CD4-positive, alpha-beta T cell treated with Interleukin-4 for 1 hour (primary cell): Measurements from ENCODE around the gene GALR2.

ENCODE experiments used
- DNase-seq, 2 donors: peaks; one replicate each; pipeline ENCODE4 v3.0.0-alpha.2; 2020 to 2022

GALR2 gene

GRCh38 chr17:76102944-76103273 lies 28.3 kb downstream of the GALR2 start:
- DNase-seq: no peak

- peak; percentile 92 to 94 for DNase-seq
Observed at GRCh38 chr17:76103274-76104139, 28.9 kb downstream of the GALR2 start, which contains the start of gene EXOC7. Gene EXOC7 (minus strand): TSS chr17:76103787. CDS start chr17:76103692, 95 bp downstream.

GRCh38 chr17:76104140-76104895 lies 29.7 kb downstream of the GALR2 start:
- no peak for DNase-seq

DNA sequence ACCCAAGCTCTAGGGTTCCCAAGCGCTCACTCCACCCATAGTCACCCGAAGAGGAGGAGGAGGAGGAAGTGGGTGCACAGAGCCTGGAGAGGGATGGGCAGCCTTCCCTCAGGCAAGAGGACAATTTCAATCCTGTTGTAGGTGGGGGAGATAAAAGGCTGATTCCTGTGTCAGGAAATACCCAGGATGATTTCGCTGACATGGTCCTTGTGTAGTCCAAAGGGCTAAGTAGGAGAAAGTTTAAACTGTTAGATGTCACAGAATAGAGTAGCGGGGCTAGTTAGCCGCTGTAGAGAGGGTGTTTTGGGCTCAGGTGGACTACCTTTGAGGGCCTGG lies 30.3 kb downstream of the GALR2 start:
- no peak for DNase-seq

DNA sequence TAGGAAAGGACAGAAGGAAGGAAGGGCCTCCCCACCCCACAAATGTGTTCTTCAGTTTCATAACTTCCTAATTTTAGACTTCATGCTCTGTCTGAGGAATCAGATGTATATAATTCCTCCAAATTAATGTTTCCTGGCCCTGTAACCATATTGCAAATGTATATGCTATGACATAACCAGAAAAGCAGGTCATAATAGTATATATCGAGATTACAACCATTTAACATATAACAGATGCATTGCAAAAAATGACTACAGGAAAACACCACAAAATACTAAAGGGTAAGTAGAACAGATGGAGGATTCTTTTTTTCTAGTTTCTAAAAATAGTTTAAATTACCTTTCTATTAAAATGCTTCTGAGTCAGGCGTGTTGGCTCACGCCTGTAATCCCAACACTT lies 32.1 kb downstream of the GALR2 start:
- DNase-seq: no peak

- DNase-seq: peak in 1 of 2 donors; percentile 46
Observed at GRCh38 chr17:76107509-76107908, 32.9 kb downstream of the GALR2 start.

DNA sequence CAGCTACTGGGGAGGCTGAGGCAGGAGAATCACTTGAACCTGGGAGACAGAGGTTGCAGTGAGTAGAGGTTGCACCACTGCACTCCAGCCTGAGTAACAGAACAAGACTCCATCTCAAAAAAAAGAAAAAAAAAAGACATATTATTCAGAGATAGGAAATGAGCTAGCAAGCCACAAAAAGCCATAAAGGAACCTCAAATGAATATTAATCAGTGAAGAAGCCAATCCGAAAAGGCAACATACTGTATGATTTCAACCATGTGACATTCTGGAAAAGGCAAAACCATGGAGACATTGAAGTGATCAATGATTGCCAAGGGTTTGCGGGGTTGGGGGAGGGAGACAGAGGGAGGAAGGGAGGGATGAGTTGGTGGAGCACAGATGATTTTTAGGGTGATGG lies 37.4 kb downstream of the GALR2 start:
- DNase-seq: no peak

DNA sequence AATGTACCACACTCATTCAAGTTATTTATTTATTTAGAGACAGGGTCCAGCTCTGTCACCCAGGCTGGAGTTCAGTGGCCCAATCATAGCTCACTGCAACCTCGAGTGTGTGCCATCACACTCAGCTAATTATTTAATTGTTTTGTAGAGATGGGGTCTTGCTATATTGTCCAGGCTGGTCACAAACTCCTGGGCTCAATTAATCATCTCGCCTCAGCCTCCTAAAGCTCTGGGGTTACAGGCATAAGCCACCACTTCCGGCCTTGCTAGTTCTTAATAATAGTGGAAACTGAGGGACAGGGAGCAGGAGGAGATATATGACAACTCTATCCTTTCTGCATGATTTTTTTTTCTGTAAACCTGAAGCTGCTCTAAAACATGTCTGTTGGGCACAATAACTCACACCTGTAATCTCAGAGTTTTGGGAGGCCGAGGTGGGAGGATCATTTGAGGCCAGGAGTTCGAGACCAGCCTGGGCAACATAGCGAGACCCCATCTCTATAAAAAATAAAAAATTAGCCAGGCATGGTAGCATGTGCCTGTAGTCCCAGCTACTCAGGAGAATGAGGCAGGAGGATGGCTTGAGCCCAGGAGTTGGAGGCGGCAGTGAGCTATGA lies 40.7 kb downstream of the GALR2 start:
- no peak for DNase-seq

DNA sequence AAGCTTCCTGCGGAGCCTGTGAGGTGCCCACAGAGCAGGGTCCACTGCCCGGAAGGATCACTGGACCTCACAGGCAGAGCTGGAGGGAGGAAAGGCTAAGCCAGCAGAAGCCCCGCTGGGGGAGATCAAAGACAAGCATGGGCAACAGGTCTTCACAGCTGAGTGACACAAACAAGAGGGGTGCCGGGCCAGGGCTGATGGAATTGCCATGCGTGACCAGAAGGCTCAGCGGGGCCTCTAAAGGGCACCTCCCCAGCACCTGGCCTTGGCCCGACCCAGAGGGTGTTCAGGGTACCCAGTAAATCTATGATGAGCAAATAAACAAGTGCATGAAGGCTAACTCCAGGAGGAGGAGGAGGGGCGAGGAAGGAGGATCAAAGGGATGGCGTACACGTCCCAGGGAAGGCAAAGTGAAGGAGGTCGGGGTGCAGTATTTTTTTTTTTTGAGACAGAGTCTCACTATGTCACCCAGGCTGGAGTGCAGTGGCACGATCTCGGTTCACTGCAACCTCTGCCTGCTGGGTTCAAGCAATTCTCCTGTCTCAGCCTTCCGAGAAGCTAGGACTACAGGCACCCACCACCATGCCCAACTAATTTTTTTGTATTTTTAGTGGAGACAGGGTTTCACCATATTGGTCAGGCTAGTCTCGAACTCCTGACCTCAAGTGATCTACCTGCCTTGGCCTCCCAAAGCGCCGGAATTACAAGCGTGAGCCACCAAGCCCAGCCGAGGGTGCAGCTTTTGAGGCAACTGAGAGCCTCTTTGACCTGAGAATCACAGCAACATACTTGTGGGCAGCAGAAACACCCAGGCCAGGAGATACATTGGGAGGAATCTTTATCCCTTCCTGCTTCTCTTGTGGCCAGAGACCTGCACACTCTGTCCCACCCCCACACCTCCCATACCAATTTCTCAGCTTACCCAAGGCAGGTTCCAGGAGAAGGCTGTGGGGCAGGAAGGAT lies 45.1 kb downstream of the GALR2 start:
- DNase-seq: no peak

GRCh38 chr17:76120658-76121008 lies 46.1 kb downstream of the GALR2 start:
- DNase-seq: no peak

GRCh38 chr17:76121932-76122430 lies 47.4 kb downstream of the GALR2 start:
- no peak for DNase-seq

DNA sequence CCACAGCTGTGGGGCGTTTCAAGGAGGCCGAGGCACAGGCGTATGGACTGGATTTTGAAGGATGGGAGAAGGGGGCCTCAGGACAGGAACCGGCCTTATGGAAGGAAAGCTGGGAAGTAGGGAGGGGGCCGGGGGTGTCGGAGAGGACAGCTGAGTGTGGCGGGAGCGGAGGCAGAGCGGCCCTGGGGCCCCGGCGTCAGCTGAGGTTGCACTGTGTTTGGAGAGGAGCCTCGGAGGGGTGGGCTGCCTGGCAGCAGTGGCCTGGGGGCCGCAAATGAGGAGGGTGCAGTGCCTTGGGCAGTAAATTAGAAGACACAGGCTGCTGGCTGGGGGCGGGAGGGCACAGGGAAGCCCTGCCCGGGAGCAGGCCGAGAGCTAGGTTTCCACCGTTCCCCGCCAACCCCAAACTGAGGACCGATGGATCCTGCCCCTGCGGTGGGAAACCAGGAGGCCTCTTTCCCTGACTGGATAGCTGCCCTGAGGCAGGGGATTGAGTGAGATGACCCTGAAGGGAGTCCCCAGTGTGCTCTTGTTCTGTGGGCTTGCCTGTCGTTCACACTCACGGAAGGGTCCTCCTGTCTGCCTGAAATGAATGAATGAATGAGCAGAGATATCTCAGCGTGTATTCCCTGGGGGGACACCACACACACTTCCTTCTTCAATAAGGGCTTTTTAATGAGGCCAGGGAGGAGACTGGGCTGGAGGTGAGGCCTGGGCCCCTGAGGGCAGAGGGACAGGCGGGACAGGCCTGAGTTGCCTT lies 48.0 kb downstream of the GALR2 start:
- no peak for DNase-seq

GRCh38 chr17:76123191-76123499 lies 48.6 kb downstream of the GALR2 start:
- no peak for DNase-seq

DNA sequence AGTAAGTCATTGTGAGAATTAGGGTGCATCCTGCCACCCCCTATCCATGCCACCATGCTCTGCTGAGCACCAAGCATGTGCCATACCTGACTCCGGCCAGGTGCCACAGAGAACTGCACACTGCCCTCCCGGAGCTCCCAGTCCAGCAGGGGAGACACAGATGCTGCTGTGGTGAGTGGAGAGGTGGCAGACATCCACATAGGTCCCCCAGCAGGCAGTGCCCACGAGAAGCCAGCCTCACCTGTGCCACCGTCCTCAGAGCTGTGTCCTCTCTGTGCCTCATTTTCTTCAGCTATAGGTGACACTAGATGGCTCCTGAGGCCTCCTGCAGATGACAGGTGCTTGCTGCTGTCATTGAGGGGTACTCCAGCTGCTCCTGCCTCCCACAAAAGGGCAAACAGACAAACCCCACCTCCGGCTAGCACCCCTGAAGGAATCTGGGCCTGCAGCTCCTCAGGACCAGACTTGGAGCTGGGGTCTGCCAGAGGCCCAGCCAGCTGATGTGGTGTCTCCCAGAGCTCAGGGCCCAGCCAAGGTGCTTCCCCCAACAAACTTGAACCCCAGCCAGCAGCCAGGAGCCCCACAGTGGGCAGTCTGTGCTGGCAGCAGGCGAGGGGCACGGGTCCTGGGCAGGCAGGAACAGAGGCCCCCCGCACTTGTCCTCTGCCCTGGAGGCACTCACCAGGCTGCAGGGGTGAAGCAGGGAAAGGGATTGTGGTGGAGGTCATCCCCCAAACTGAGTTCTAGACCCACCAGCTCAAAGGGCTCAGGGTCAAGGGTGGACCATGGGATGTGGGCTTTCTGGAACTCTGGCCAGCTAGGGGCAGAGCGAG lies 49.4 kb downstream of the GALR2 start:
- no peak for DNase-seq

GRCh38 chr17:76124582-76125390 lies 50.2 kb downstream of the GALR2 start:
- no peak for DNase-seq

- no peak for DNase-seq
Observed at GRCh38 chr17:76125391-76125675, 50.8 kb downstream of the GALR2 start.

DNA sequence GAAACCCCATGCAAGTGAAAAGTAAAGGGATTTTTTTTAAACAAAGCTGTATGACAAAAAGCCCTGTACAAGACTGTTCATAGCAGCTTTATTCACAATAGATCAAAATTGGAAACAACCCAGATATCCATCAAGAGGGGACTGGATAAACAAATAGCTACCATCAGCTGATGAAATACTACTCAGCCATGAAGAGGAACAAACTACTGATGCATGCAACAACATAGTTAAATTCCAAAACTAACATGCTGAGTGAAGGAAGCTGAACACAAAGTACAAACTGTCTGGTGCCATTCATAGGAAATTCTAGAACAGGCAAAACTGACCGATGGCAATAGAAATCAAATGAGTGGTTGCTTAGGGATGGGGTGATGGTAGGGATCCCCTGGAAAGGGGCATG lies 51.3 kb downstream of the GALR2 start:
- DNase-seq: no peak
